Measurements from ENCODE around the gene PGAP2.
A peak's percentile ranks its signal among the peaks of the same experiment; 100 is the strongest.
"Not testable (repeated sequence)": the region's sequence is repeated elsewhere in the genome, so short reads cannot be mapped to it uniquely, and the experiment has no call there.

The PGAP2 gene

DNA sequence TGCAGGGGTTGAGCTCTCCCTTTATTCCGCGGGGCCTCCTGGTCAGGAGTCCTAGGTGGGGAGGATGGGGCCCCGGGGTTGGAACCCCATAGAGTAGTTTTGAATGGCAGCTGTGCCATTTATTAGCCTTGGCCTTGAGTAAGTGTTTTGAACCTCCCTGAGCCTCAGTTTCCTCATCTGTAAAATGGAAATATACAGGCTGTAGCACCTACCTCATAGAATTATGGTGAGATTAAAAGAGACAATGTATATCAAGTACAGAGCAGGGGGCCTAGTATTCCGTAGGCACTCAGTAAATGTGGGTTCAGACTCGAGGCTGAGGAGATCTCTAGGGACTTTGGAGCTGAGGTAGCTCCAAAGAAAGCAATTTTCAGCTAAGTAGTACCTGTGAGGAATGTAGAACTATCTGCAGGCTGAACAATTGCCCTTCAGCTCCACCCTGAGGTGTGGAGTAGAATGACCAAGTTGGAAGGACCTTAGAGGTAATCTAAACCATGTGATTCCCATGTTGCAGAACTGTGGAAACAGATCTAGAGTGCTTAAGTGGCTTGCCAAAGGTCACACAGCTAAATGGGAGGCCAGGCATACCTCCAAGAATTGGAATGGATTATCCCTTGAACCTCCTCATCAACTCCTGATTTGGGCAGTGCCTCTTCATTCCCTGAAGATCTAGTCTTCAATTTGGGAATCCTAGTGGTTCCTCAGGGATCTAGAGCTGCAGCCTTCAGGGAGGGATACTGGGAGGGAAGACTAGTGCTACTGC, 682 bp downstream of the PGAP2 start:
- FAIRE-seq = peak; percentile 81

DNA sequence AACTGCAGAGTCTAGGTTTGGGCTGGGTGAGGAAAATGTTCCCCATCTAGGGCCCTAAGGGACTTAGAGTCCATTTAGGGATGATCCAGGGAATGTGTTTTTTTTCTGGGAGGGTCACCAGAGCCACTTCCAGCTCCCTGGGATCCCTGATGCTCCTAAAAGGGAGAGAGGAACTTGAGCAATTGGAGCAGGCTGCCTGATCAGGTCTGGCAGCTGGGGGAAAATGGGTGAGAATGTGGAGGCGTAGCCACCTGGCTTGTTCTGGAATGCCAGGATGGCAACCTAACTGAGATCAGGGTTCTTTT, 1.2 kb downstream of the PGAP2 start:
- no peak for FAIRE-seq

- no peak for FAIRE-seq
Observed at GRCh38 chr11:3810446-3810845, 2.1 kb downstream of the PGAP2 start.

DNA sequence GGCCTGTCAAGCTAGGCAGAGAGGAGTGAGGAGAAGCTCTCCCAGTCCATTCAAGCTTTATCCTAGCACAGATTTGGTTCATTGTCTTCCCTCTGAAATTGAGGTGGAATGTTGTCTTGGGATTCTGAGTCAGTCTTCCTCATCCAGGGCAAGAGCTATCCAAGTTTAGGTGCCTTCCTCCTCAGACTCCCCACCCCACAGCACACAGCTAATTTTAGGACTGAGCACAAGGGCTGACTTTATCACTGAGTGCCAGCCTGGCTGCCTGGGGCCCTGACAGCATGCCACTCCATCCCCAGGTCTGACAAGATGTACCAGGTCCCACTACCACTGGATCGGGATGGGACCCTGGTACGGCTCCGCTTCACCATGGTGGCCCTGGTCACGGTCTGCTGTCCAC, 2.6 kb downstream of the PGAP2 start:
- FAIRE-seq = no peak

GRCh38 chr11:3814832-3815231, 6.5 kb downstream of the PGAP2 start:
- not testable (repeated sequence) for FAIRE-seq

- no peak for FAIRE-seq
Observed at GRCh38 chr11:3815845-3816244, 7.5 kb downstream of the PGAP2 start.

DNA sequence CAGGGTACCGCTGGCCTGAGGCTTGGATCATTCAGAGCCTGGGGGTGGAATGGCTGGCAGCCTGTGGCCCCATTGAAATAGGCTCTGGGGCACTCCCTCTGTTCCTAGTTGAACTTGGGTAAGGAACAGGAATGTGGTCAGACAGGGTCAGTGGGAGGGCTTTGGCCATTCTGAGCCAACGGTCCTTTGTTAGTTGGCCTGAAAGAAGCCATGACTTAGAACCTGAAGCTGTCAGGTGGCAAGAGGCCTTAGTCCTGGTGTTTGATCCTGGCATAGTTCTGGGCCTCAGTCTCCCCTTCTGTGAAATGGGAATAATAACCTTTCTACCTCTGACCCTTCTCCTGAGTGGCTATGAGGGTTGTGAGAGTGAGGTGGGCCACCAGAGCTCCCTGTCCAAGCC, 8.3 kb downstream of the PGAP2 start:
- no peak for FAIRE-seq

DNA sequence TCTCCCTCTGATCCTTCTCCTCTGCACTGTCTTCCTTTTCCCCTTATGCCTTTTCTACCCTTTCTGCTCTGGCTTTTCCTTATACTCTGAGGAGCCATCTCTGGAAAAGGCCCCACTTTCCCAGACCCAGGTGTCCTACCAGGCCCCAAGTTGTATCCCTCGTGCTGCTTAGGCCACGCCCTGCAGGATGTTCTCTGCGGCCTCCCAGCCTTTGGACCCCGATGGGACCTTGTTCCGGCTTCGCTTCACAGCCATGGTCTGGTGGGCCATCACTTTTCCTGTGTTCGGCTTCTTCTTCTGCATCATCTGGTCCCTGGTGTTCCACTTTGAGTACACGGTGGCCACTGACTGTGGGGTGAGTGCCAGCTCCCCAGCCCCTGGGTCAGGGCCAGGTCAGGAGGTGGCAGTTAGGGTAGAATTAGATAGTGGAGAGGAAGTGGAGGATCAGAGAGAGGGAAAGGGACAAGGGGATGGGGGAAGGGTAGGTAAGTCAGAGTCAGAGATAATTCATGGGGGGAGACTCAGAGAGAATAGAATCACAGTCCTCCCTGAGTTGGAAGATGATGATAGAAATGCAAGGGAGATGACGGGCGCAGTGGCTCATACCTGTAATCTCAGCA, 8.9 kb downstream of the PGAP2 start:
- no peak for FAIRE-seq

DNA sequence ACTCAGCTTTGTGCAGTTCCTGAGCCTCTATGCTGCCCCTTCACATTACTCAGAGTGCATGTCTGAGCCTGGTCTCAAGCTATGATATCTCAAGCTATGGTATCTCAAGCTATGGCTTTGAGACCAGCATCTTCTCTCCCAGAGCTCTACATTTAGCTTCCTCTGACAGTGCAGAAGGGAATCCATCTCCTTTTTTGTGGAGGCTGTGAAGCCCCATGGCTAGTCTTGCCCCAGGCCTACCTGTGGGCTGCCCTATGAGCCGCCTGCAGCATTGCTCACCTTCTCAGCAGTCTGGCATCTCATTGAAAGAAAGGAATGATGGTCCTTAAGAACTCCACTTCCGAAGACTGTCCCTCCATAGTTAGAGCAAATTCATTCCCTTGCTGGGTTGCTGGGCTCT, 12.6 kb downstream of the PGAP2 start:
- no peak for FAIRE-seq

DNA sequence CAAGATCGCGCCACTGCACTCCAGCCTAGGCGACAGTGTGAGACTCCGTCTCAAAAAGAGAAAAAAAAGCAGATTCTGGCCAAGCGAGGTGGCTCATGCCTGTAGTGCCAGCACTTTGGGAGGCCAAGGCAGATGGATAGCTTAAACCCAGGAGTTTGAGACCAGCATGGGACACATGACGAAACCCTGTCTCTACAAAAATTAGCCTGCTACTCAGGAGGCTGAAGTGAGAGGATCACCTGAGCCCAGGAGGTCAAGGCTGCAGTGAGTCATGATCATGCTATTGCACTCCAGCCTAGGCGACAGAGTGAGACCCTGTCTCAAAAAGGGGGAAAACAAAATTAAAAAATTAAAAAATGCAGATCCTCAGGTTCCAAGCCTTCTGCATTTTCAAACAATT, 14.0 kb downstream of the PGAP2 start:
- FAIRE-seq = no peak

GRCh38 chr11:3823303-3823702, 14.9 kb downstream of the PGAP2 start:
- no peak for FAIRE-seq

- FAIRE-seq = no peak
Observed at GRCh38 chr11:3823762-3824506, 15.6 kb downstream of the PGAP2 start.

DNA sequence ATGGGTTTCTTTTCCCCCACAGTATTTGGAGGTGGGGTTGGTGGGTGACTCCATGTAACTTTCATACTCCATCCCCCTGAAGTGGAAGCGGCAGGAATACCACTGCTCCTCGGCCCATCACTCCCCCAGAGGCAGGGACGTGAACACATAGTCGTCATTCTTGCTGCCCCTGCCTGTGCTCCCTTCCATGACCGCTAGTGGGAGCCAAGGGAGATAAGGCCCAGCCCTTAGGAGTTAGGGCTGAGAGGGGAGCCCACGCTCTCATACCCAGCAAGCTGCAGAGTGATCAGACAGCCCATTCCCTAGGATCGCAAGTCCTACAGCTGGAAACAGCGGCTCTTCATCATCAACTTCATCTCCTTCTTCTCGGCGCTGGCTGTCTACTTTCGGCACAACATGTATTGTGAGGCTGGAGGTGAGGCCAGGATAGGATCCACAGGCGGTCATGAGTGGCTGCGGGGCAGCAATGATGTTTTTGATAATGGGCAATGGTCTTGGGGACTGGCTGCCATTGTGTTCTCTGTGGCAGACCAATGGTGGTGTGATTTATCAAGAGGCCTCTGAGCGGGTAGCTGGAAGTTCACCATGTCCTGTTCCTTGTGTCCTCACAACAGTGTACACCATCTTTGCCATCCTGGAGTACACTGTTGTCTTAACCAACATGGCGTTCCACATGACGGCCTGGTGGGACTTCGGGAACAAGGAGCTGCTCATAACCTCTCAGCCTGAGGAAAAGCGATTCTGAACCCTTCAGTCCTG, 16.5 kb downstream of the PGAP2 start:
- peak; percentile 78 for FAIRE-seq

DNA sequence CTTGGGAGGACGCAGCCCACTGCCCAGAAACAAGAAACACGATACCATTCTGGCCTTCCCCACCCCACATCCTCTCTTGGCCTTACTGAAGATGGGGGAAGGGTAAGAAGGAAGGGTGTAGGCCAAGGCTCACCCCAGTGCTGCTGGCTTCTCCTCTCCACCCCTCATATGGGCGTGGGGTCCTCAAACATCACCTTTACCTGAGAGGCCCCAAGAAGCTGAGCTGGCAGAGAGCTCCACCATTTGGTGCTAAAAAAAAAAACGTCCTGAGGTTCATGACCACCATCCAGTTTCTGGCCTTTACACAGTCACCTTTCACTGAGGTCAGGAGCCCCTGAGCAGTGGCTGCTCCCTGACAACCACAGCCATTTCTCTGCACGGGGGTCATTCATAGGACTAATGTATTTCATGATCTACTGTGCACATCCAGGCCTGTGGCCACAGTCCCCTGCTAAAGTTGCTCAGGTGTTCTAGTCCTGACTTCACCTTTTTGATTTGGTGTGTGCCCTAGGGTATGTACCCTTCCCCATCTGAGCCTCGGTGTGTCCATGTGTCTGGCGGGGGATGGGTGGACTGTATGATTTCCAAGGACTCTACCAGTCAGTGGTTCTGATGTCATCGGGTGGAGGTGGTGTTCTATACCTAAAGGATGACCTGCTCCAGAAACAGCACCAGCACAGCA, 17.3 kb downstream of the PGAP2 start:
- FAIRE-seq = no peak

DNA sequence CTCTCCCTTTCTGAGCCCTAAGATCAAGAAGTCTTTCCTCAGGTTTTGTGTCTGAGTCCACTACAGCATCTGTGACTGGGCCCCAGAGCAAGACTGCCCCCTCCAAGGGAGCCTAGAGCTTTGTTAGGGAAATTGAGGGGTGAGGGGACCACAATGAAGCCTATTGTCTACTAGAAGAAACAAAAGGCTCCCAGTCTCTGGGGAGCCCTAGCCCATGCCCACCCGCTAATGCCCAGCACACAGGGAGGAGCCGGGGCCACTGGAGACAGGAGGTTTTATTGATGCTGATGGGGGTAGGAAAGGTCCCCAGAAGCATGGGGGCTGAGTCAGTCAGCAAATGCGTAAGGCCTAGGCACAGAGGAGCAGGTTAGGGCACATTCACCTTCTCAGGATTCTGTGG, 18.4 kb downstream of the PGAP2 start:
- no peak for FAIRE-seq

DNA sequence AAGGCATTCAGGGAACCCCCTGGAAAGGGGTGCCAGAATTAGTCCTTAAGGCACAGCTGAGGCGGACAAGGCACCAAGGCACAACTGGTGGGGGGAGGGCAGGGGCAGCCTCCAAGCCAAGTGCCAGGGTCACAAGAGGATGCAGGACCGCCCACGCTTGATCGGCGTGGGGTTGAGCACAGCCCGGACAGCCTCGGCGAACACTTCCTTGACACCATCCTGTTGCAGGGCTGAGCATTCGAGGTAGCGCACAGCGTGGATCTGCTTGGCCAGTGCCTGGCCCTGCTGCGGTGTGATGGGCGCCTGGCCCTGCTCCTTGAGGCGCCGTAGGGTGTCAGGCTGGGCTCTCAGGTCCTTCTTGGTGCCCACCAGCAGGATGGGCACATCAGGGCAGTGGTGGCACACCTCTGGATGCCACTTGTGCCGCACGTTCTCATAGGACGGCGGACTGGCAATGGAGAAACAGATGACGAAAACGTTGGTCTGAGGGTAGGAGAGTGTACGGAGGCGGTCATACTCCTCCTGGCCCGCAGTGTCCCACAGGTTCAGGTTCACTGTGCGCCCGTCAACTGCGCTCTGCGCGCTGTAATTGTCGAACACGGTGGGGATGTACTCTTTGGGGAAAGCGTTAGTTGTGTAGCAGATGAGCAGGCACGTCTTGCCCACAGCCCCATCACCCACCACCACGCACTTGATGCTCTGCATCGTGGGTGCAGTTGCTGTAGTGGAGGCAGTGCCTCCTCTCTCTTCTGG, 19.2 kb downstream of the PGAP2 start:
- no peak for FAIRE-seq

- no peak for FAIRE-seq
Observed at GRCh38 chr11:3830088-3830487, 21.7 kb downstream of the PGAP2 start.

DNA sequence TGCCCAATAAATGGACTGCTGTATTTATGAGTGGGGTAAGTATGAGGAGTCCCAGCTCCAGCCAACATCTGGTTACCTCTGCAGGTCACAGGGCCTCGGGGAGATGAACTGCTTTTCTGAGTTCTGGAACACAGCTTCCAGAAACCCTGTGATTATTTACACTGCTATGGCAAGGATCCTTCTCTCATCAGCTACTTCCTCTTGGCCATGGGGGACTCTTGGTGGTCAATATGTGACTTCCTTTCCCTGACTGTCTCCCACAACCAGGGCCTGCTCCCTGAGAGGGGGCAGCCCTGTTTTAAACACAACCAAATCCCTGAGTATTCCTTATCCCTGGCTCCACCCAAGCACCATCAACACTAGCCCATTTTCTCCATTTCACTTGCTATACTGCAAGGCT, 22.4 kb downstream of the PGAP2 start:
- FAIRE-seq = no peak

DNA sequence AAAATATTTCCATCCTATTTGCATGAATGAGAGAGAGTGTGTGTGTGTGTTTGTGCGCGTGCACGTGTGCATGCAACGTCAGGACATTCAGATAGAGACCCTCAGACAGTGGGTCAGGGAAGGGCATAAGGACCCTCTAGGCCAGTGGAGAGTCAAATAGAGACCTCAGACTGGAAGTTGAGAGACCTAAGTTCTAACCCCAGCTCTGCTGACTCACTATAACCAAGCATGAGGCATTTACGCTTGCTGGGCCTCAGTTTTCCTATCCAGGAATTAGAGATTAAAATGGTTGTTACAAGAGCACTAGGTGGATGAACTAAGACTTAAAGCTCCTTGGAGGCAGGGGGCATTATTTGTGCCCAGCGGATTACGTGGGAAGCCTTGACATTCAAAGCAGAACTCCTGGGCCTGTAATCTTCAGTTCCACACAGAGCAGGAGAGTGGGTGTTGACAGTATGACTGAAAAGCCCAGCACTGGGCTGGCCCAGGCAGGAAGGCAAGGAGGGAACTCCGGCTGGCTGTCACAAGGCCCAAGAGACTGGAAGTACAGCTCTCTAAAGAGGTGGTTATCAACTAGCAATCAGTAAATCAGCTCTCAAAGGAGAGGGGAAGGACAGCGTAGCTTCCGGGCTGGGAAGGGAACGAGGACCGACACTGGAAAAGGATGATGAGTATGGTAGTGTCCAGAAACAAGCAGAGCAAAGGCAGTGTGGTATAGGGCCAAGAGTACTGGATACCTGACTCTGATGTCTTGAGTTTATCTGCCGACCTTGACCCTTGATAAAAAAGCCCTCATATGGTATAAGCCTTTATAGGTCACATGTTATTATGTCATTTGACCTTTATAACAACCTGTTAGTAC, 23.2 kb downstream of the PGAP2 start:
- FAIRE-seq = no peak

- no peak for FAIRE-seq
Observed at GRCh38 chr11:3832816-3833215, 24.5 kb downstream of the PGAP2 start.

- no peak for FAIRE-seq
Observed at GRCh38 chr11:3833449-3833848, 25.1 kb downstream of the PGAP2 start.
